ENCODE data around the gene INPP5D.
"Not testable (repeated sequence)": the region's sequence is repeated elsewhere in the genome, so short reads cannot be mapped to it uniquely, and the experiment has no call there.

INPP5D gene

DNA sequence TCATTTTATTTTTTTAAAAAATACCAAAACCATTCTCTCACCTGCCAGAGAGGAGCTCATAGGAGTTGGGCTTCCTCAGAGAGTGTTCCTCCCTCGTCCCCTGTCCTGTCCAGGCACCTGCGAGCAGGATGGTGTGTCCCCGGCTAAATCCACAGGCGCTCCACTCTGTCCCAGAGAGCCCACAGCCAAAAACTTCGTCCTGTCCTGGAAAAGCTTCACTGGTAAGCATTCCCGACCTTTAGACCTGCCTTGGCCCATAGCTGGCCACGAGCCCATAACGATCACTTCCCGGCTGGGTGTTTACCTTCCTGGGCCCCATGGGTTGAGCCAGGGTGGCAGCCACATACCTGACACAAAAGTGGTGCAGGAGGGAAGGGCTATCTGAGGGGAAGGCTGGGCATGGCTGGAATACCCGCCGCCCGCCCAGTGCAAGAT lies 47.1 kb upstream of the INPP5D start, which contains the start of gene NGEF:
Gene NGEF, minus strand, starts transcription at position 230 of the 435 bp plus-strand sequence. CDS start 38,366 bp downstream, outside the sequence.
- TF ChIP-seq, protein P1, sequence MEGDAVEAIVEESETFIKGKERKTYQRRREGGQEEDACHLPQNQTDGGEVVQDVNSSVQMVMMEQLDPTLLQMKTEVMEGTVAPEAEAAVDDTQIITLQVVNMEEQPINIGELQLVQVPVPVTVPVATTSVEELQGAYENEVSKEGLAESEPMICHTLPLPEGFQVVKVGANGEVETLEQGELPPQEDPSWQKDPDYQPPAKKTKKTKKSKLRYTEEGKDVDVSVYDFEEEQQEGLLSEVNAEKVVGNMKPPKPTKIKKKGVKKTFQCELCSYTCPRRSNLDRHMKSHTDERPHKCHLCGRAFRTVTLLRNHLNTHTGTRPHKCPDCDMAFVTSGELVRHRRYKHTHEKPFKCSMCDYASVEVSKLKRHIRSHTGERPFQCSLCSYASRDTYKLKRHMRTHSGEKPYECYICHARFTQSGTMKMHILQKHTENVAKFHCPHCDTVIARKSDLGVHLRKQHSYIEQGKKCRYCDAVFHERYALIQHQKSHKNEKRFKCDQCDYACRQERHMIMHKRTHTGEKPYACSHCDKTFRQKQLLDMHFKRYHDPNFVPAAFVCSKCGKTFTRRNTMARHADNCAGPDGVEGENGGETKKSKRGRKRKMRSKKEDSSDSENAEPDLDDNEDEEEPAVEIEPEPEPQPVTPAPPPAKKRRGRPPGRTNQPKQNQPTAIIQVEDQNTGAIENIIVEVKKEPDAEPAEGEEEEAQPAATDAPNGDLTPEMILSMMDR (IDR thresholded peaks at IDR 0.05; ENCODE audit: low read depth, low read length): no peak
- Histone ChIP-seq H3K36me3 (no peaks in the 10 kb centered on the region), H3K27ac (no peak within 1 kb of the TSS), H3K4me3 (ENCODE audit: low read depth, low read length) (no peak within 1 kb of the TSS), H3K27me3 (ENCODE audit: insufficient read depth, low read depth, severe bottlenecking) (no peaks in the 10 kb centered on the region), H3K9me3 (ENCODE audit: severe bottlenecking) (no peaks in the 10 kb centered on the region)
- DNase-seq: no peak

DNA sequence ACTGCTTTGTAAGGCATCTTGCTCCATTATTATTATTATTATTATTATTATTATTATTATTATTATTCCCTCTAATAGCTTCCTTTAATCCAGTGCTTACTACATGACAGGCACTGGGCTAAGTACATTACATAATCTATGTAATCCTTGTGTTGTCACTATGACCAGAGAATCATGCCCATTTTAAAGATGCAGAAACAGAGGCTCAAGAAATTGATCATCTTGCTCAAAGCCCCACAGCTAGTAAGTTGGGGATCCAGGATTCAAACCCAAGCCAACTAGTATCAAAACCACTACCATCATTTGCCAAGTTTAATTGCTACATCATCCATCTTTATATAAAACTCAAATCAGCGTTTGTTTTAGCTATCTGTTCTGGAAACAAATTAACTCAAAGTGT lies 46.5 kb upstream of the INPP5D start:
- Histone ChIP-seq H3K4me3 (ENCODE audit: low read depth, low read length) (no peak overlapping the region), H3K27me3 (ENCODE audit: insufficient read depth, low read depth, severe bottlenecking) (no peaks in the 10 kb centered on the region), H3K36me3 (no peaks in the 10 kb centered on the region), H3K27ac (no peak overlapping the region), H3K9me3 (ENCODE audit: severe bottlenecking) (no peaks in the 10 kb centered on the region)
- TF ChIP-seq, protein P1 (IDR thresholded peaks at IDR 0.05; ENCODE audit: low read depth, low read length): no peak
- DNase-seq: no peak

DNA sequence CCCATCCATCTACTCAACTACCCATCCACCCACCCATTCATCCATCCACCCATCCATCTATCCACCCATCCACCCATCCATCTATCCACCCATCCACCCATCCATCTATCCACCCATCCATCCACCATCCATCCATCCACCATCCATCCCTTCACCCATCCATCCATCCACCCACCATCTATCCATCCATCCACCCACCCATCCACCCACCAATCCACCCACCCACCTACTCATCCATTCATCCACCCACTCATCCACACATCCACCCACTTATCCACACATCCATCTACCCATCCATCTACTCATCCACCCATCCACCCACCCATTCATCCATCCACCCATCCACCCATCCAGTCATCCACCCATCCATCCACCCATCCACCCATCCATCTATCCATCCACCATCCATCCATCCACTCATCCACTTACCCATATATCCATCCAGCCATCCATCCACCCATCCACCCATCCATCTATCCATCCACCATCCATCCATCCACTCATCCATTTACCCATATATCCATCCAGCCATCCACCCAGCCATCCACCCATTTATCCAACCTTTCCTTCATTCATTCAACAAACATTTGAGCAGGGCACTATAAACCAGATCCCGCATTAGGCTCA lies 45.0 kb upstream of the INPP5D start:
- H3K4me3 ChIP-seq (ENCODE audit: low read depth, low read length): no peak overlapping the region
- no peaks in the 10 kb centered on the region for H3K9me3 ChIP-seq (ENCODE audit: severe bottlenecking)
- TF ChIP-seq, protein P1 (IDR thresholded peaks at IDR 0.05; ENCODE audit: low read depth, low read length): no peak
- DNase-seq: no peak
- no peaks in the 10 kb centered on the region for H3K36me3 ChIP-seq
- no peaks in the 10 kb centered on the region for H3K27me3 ChIP-seq (ENCODE audit: insufficient read depth, low read depth, severe bottlenecking)
- no peak overlapping the region for H3K27ac ChIP-seq

DNA sequence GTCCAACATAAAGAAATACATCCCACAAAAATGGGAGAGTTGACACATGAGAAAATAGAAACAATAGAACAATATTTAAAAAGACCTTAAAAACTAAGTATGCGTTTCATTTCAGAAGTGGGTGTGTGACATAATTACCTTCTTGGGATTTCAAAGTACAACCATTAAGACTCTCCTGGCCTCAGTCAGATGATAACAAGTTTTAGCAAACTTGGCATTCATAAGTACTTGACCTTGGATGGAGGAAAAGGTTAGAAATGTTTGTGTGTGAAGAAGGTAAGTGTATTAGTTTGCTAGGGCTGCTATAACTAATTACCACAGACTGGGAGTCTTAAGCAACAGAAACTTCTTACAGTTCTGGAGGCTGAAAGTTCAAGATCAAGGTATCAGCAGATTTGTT lies 42.2 kb upstream of the INPP5D start:
- no peaks in the 10 kb centered on the region for H3K9me3 ChIP-seq (ENCODE audit: severe bottlenecking)
- H3K27me3 ChIP-seq (ENCODE audit: insufficient read depth, low read depth, severe bottlenecking): no peaks in the 10 kb centered on the region
- TF ChIP-seq, protein P1 (IDR thresholded peaks at IDR 0.05; ENCODE audit: low read depth, low read length): no peak
- H3K4me3 ChIP-seq (ENCODE audit: low read depth, low read length): no peak overlapping the region
- DNase-seq: no peak
- no peak overlapping the region for H3K27ac ChIP-seq
- no peaks in the 10 kb centered on the region for H3K36me3 ChIP-seq

DNA sequence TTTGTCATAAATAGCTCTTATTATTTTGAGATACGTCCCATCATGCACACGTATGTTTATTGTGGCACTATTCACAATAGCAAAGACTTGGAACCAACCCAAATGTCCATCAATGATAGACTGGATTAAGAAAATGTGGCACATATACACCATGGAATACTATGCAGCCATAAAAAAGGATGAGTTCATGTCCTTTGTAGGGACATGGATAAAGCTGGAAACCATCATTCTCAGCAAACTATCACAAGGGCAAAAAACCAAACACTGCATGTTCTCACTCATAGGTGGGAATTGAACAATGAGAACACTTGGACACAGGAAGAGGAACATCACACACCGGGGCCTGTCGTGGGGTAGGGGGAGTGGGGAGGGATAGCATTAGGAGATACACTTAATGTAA lies 40.5 kb upstream of the INPP5D start:
- not testable (repeated sequence) for H3K36me3 ChIP-seq; H3K27ac ChIP-seq; H3K27me3 ChIP-seq (ENCODE audit: insufficient read depth, low read depth, severe bottlenecking); H3K9me3 ChIP-seq (ENCODE audit: severe bottlenecking); H3K4me3 ChIP-seq (ENCODE audit: low read depth, low read length); DNase-seq

DNA sequence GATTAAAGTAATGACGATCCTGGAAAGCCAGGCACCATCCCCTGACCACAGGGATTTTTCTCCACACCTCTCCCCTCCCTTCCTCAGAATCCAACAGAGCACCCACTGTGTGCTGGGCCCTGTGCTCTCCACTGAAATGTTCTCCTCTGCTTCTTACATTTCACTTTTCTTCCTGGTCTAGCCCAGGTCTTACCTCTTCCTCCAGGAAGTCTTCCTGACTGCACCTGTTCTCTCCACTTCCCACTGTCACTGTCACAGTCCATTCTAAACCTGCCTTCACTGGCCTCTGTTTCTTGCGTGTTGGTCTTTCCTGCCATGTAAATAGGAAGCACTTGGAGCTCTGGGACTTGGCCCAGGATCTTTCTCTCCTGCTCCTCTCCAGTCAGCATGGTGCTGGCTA lies 39.7 kb upstream of the INPP5D start:
- no peaks in the 10 kb centered on the region for H3K9me3 ChIP-seq (ENCODE audit: severe bottlenecking)
- H3K27ac ChIP-seq: no peak overlapping the region
- no peaks in the 10 kb centered on the region for H3K36me3 ChIP-seq
- TF ChIP-seq, protein P1 (IDR thresholded peaks at IDR 0.05; ENCODE audit: low read depth, low read length): no peak
- H3K27me3 ChIP-seq (ENCODE audit: insufficient read depth, low read depth, severe bottlenecking): no peaks in the 10 kb centered on the region
- no peak overlapping the region for H3K4me3 ChIP-seq (ENCODE audit: low read depth, low read length)
- no peak for DNase-seq

All from WERI-Rb-1 (cell line).